A673 (cell line): Measurements from ENCODE around the gene OR12D3.
"Not testable (repeated sequence)": the region's sequence is repeated elsewhere in the genome, so short reads cannot be mapped to it uniquely, and the experiment has no call there.

ENCODE experiments used
- EZH2 ChIP-seq: fragments of 200-600 bp; sonication (generic); IDR thresholded peaks from 2 replicates; pipeline ENCODE4 v1.6.1; 2017; ENCODE audit warnings: borderline replicate concordance, low read depth, mild to moderate bottlenecking, mixed read lengths, antibody characterized with exemption, low read length; ENCODE audit not compliant: poor library complexity, severe bottlenecking
- TF ChIP-seq, protein P1 (sequence below): fragments of 300-800, 200-600 bp; sonication (generic); conservative IDR thresholded peaks from 2 replicates; pipeline ENCODE4 v1.5.1; 2017; ENCODE audit warnings: low read depth, mild to moderate bottlenecking, antibody characterized with exemption, low read length, moderate library complexity, mixed read lengths

DNA sequence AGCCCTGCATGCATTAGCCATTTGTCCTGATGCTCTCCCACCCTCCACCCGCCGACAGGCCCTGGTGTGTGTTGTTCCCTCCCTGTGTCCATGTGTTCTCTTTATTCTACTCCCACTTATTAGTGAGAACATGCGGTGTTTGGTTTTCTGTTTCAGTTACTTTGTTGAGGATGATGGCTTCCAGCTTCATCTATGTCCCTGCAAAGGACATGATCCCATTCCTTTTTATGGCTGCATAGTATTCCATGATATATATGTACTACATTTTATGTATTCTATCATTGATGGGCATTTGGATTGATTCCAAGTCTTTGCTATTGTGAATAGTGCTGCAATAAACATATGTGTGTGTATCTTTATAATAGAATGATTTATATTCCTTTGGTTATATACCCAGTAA, 25.7 kb downstream of the OR12D3 start:
- TF ChIP-seq, protein P1, sequence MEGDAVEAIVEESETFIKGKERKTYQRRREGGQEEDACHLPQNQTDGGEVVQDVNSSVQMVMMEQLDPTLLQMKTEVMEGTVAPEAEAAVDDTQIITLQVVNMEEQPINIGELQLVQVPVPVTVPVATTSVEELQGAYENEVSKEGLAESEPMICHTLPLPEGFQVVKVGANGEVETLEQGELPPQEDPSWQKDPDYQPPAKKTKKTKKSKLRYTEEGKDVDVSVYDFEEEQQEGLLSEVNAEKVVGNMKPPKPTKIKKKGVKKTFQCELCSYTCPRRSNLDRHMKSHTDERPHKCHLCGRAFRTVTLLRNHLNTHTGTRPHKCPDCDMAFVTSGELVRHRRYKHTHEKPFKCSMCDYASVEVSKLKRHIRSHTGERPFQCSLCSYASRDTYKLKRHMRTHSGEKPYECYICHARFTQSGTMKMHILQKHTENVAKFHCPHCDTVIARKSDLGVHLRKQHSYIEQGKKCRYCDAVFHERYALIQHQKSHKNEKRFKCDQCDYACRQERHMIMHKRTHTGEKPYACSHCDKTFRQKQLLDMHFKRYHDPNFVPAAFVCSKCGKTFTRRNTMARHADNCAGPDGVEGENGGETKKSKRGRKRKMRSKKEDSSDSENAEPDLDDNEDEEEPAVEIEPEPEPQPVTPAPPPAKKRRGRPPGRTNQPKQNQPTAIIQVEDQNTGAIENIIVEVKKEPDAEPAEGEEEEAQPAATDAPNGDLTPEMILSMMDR = not testable (repeated sequence)
- not testable (repeated sequence) for TF ChIP-seq EZH2
